Mesenchymal stem cell (in vitro differentiated cells and primary cell): ENCODE measurements around the gene NCOA6.
"Not testable (repeated sequence)": the region's sequence is repeated elsewhere in the genome, so short reads cannot be mapped to it uniquely, and the experiment has no call there.

Experiments used
- DNase-seq: peaks from one replicate; pipeline ENCODE4 v3.0.0-alpha.2; 2013
- H2AFZ ChIP-seq: one replicate; pipeline ENCODE4 v1.6.1; 2013; ENCODE audit warnings: low read depth, mild to moderate bottlenecking, control low read depth, inconsistent platforms, low read length, moderate library complexity
- H2AK5ac ChIP-seq: 2 replicates; pipeline ENCODE4 v1.6.1; 2013; ENCODE audit warnings: low read length, moderate library complexity, mild to moderate bottlenecking, inconsistent platforms; ENCODE audit not compliant: severe bottlenecking
- H2BK120ac ChIP-seq: one replicate; pipeline ENCODE4 v1.6.1; 2013; ENCODE audit warnings: low read depth, mild to moderate bottlenecking, inconsistent platforms, low read length, moderate library complexity
- H2BK12ac ChIP-seq, 2 experiments: one replicate each; pipeline ENCODE4 v1.6.1; 2013; ENCODE audit warnings: inconsistent platforms in 2 of 2, low read length in 2 of 2, mild to moderate bottlenecking in 2 of 2, moderate library complexity in 2 of 2, control low read depth in 1 of 2
- H2BK15ac ChIP-seq: one replicate; pipeline ENCODE4 v1.6.1; 2013; ENCODE audit warnings: mild to moderate bottlenecking, low read depth, inconsistent platforms; ENCODE audit not compliant: poor library complexity, severe bottlenecking
- H2BK5ac ChIP-seq: 2 replicates; pipeline ENCODE4 v1.6.1; 2013; ENCODE audit warnings: low read depth, mild to moderate bottlenecking, low read length, control low read depth, inconsistent platforms; ENCODE audit not compliant: poor library complexity, severe bottlenecking
- H3K14ac ChIP-seq, 2 experiments: one replicate each; pipeline ENCODE4 v1.6.1; 2013; ENCODE audit warnings: inconsistent platforms in 2 of 2, low read length in 2 of 2, control low read depth in 1 of 2, mild to moderate bottlenecking in 1 of 2, moderate library complexity in 1 of 2
- H3K18ac ChIP-seq, 2 experiments: one replicate each; pipeline ENCODE4 v1.6.1; 2013; ENCODE audit warnings: inconsistent platforms in 2 of 2, low read length in 2 of 2, control low read depth in 1 of 2, low read depth in 1 of 2, mild to moderate bottlenecking in 1 of 2
- H3K23ac ChIP-seq, 2 experiments: one replicate each; pipeline ENCODE4 v1.6.1; 2013; ENCODE audit warnings: inconsistent platforms in 2 of 2, low read length in 2 of 2, mild to moderate bottlenecking in 2 of 2, moderate library complexity in 2 of 2, control low read depth in 1 of 2
- H3K27ac ChIP-seq: 2 replicates; pipeline ENCODE4 v1.5.1; 2013; ENCODE audit warnings: mild to moderate bottlenecking, moderate library complexity, low read length, control low read depth, inconsistent platforms; ENCODE audit not compliant: poor library complexity, severe bottlenecking
- H3K27me3 ChIP-seq, 2 experiments: 2 replicates each; pipeline versions ENCODE4 v1.6.1 to v1.7.0; 2013; ENCODE audit warnings: low read length in 2 of 2, mild to moderate bottlenecking in 2 of 2, moderate library complexity in 2 of 2, control low read depth in 1 of 2, inconsistent platforms in 1 of 2; ENCODE audit not compliant: control insufficient read depth in 1 of 2, insufficient read depth in 1 of 2
- H3K36me3 ChIP-seq, 2 experiments: 2 replicates each; pipeline versions ENCODE4 v1.6.1 to v1.7.0; 2013; ENCODE audit warnings: low read length in 2 of 2, control low read depth in 1 of 2, inconsistent platforms in 1 of 2, low read depth in 1 of 2, mild to moderate bottlenecking in 1 of 2; ENCODE audit not compliant: insufficient read depth in 2 of 2, control insufficient read depth in 1 of 2
- H3K4ac ChIP-seq, 2 experiments: one replicate each; pipeline ENCODE4 v1.6.1; 2013; ENCODE audit warnings: inconsistent platforms in 2 of 2, low read length in 2 of 2, mild to moderate bottlenecking in 2 of 2, moderate library complexity in 2 of 2, control low read depth in 1 of 2, low read depth in 1 of 2
- H3K4me1 ChIP-seq: 2 replicates; pipeline ENCODE4 v1.6.1; 2013; ENCODE audit warnings: low read depth, low read length, control low read depth; ENCODE audit not compliant: control insufficient read depth, insufficient read depth
- H3K4me2 ChIP-seq: 2 replicates; pipeline ENCODE4 v1.6.1; 2013; ENCODE audit warnings: low read length, mild to moderate bottlenecking, inconsistent platforms; ENCODE audit not compliant: poor library complexity, severe bottlenecking
- H3K4me3 ChIP-seq, 2 experiments: 2 replicates each; pipeline versions ENCODE4 v1.5.1 to v1.7.0; 2013; ENCODE audit warnings: low read length in 2 of 2, mild to moderate bottlenecking in 2 of 2, control low read depth in 1 of 2, low read depth in 1 of 2; ENCODE audit not compliant: insufficient read depth in 1 of 2
- H3K79me1 ChIP-seq: replicated peaks from 2 replicates; pipeline ENCODE4 v1.6.1; 2013; ENCODE audit warnings: mild to moderate bottlenecking, control low read depth, low read length, inconsistent platforms; ENCODE audit not compliant: poor library complexity, severe bottlenecking
- H3K9ac ChIP-seq: 2 replicates; pipeline ENCODE4 v1.7.0; 2013; ENCODE audit warnings: mild to moderate bottlenecking, low read length, moderate library complexity
- H3K9me3 ChIP-seq: 2 replicates; pipeline ENCODE4 v1.7.0; 2013; ENCODE audit warnings: mild to moderate bottlenecking, low read length; ENCODE audit not compliant: control insufficient read depth
- H4K8ac ChIP-seq: one replicate; pipeline ENCODE4 v1.6.1; 2013; ENCODE audit warnings: inconsistent platforms, mild to moderate bottlenecking, low read length, moderate library complexity
- H4K91ac ChIP-seq: one replicate; pipeline ENCODE4 v1.6.1; 2013; ENCODE audit warnings: mild to moderate bottlenecking, low read length, inconsistent platforms
- WGBS: methylation state at CpG from one replicate; pipeline ENCODE4 v1.1.7; 2013; ENCODE audit warnings: mixed read lengths; 5-methylcytosine and 5-hydroxymethylcytosine counted together

The NCOA6 gene

GRCh38 chr20:34815636-34816035, 9.8 kb downstream of the NCOA6 start:
- no peak overlapping the region for H4K8ac ChIP-seq
- peaks cover 4% of the 10 kb centered on the region for H3K79me1 ChIP-seq
- peaks cover 8% of the 10 kb centered on the region for H3K4me1 ChIP-seq
- no peak overlapping the region for H2BK5ac ChIP-seq
- H2AK5ac ChIP-seq: no peak overlapping the region
- DNase-seq: peak; percentile 21
- no peak overlapping the region for H3K4me3 ChIP-seq
- no peak overlapping the region for H3K14ac ChIP-seq
- no peaks in the 10 kb centered on the region for H3K36me3 ChIP-seq
- H3K9ac ChIP-seq: peak overlapping the region; percentile 36
- H3K9me3 ChIP-seq: no peaks in the 10 kb centered on the region
- WGBS: 100% methylated on average over 1 of the region's 1 CpG
- H2BK15ac ChIP-seq: no peak overlapping the region
- no peak overlapping the region for H3K4me2 ChIP-seq
- no peak overlapping the region for H4K91ac ChIP-seq
- H3K4ac ChIP-seq: no peak overlapping the region
- no peak overlapping the region for H3K23ac ChIP-seq
- peak overlapping the region; percentile 13 for H3K27ac ChIP-seq
- no peaks in the 10 kb centered on the region for H3K27me3 ChIP-seq
- no peak overlapping the region for H2AFZ ChIP-seq
- no peak overlapping the region for H2BK12ac ChIP-seq
- H3K18ac ChIP-seq: no peak overlapping the region
- no peak overlapping the region for H2BK120ac ChIP-seq

GRCh38 chr20:34808583-34808982, 16.9 kb downstream of the NCOA6 start:
- no peak overlapping the region for H2AFZ ChIP-seq
- H3K9ac ChIP-seq: no peak overlapping the region
- no peak overlapping the region for H4K8ac ChIP-seq
- H3K79me1 ChIP-seq: peaks cover 21% of the 10 kb centered on the region
- no peaks in the 10 kb centered on the region for H3K9me3 ChIP-seq
- H3K14ac ChIP-seq: no peak overlapping the region
- no peak overlapping the region for H2BK12ac ChIP-seq
- 94% methylated on average over 5 of the region's 5 CpGs for WGBS
- H3K4ac ChIP-seq: no peak overlapping the region
- no peak overlapping the region for H3K27ac ChIP-seq
- H3K4me2 ChIP-seq: no peak overlapping the region
- H3K4me1 ChIP-seq: no peaks in the 10 kb centered on the region
- H3K18ac ChIP-seq: no peak overlapping the region
- H3K27me3 ChIP-seq: no peaks in the 10 kb centered on the region
- H2BK5ac ChIP-seq: no peak overlapping the region
- peaks cover 0 to 7% of the 10 kb centered on the region in 2 experiments for H3K36me3 ChIP-seq
- no peak overlapping the region for H3K4me3 ChIP-seq
- no peak overlapping the region for H2BK15ac ChIP-seq
- H2AK5ac ChIP-seq: no peak overlapping the region
- H3K23ac ChIP-seq: no peak overlapping the region
- no peak overlapping the region for H2BK120ac ChIP-seq
- H4K91ac ChIP-seq: no peak overlapping the region
- no peak for DNase-seq

- H2BK12ac ChIP-seq, H3K18ac ChIP-seq, H3K9ac ChIP-seq, H2AK5ac ChIP-seq, H3K4me1 ChIP-seq, H3K36me3 ChIP-seq, H3K27ac ChIP-seq, H2BK120ac ChIP-seq, H3K4me3 ChIP-seq, H2BK15ac ChIP-seq, H3K27me3 ChIP-seq, H2AFZ ChIP-seq, H2BK5ac ChIP-seq, H3K4ac ChIP-seq, H3K14ac ChIP-seq, H3K9me3 ChIP-seq, H3K23ac ChIP-seq, H4K8ac ChIP-seq, DNase-seq, H4K91ac ChIP-seq, H3K4me2 ChIP-seq: not testable (repeated sequence)
- 98% methylated on average over 8 of the region's 8 CpGs for WGBS
- peaks cover 22% of the 10 kb centered on the region for H3K79me1 ChIP-seq
These were observed 17.4 kb downstream of the NCOA6 start for GRCh38 chr20:34807944-34808465.

- H3K4me3 ChIP-seq: no peak overlapping the region
- H3K4ac ChIP-seq: no peak overlapping the region
- H3K9ac ChIP-seq: no peak overlapping the region
- peaks cover 0 to 7% of the 10 kb centered on the region in 2 experiments for H3K36me3 ChIP-seq
- no peak overlapping the region for H3K14ac ChIP-seq
- no peak for DNase-seq
- H3K79me1 ChIP-seq: peaks cover 22% of the 10 kb centered on the region
- no peak overlapping the region for H2AFZ ChIP-seq
- H3K4me2 ChIP-seq: no peak overlapping the region
- no peak overlapping the region for H2BK5ac ChIP-seq
- no peak overlapping the region for H2BK12ac ChIP-seq
- H3K27ac ChIP-seq: no peak overlapping the region
- no peak overlapping the region for H2BK15ac ChIP-seq
- no peaks in the 10 kb centered on the region for H3K4me1 ChIP-seq
- no peak overlapping the region for H2BK120ac ChIP-seq
- H3K23ac ChIP-seq: no peak overlapping the region
- no peak overlapping the region for H3K18ac ChIP-seq
- H2AK5ac ChIP-seq: no peak overlapping the region
- no peak overlapping the region for H4K91ac ChIP-seq
- no peaks in the 10 kb centered on the region for H3K9me3 ChIP-seq
- H3K27me3 ChIP-seq: no peaks in the 10 kb centered on the region
- no peak overlapping the region for H4K8ac ChIP-seq
These were observed 19.2 kb downstream of the NCOA6 start for GRCh38 chr20:34806255-34806654.
